C4-2B (cell line): ENCODE data around the gene THBD.

Experiments used
- CTCF ChIP-seq: fragments of 450-650 bp; conservative IDR thresholded peaks from 2 replicates; pipeline ENCODE4 v1.5.1; 2017; ENCODE audit warnings: mild to moderate bottlenecking
- ZFX ChIP-seq: fragments of 450-650 bp; IDR thresholded peaks from 2 replicates; pipeline ENCODE4 v1.6.1; 2017

GRCh38 chr20:23010096-23010495, 39.4 kb downstream of the THBD start:
- TF ChIP-seq CTCF, result no peak
- no peak for TF ChIP-seq ZFX
